Loucy (cell line): ENCODE data around the gene SLC5A4.

Experiments used
- H2AFZ ChIP-seq: fragments of 200-600 bp; sonication (generic); 2 replicates; pipeline ENCODE4 v1.6.0; 2016; ENCODE audit warnings: antibody characterized with exemption, mild to moderate bottlenecking, low read length, moderate library complexity
- H3F3A ChIP-seq: fragments of 200-600 bp; 2 replicates; pipeline ENCODE4 v1.6.0; 2016; ENCODE audit warnings: antibody characterized with exemption, low read depth, mild to moderate bottlenecking
- H3K27me3 ChIP-seq: fragments of 200-600 bp; sonication (generic); 2 replicates; pipeline ENCODE4 v1.6.1; 2014; ENCODE audit warnings: low read length, mild to moderate bottlenecking; ENCODE audit not compliant: insufficient read depth, poor library complexity, severe bottlenecking
- H3K36me3 ChIP-seq: fragments of 200-600 bp; sonication (generic); 2 replicates; pipeline ENCODE4 v1.6.1; 2016; ENCODE audit warnings: low read length; ENCODE audit not compliant: insufficient read depth
- H3K4me1 ChIP-seq: fragments of 200-600 bp; sonication (generic); 2 replicates; pipeline ENCODE4 v1.5.1; 2014; ENCODE audit warnings: low read length, mild to moderate bottlenecking; ENCODE audit not compliant: insufficient read depth, poor library complexity, severe bottlenecking
- H3K4me2 ChIP-seq: fragments of 200-600 bp; sonication (generic); 2 replicates; pipeline ENCODE4 v1.6.0; 2014; ENCODE audit warnings: antibody characterized with exemption, low read length, low read depth, mild to moderate bottlenecking; ENCODE audit not compliant: poor library complexity, severe bottlenecking
- H3K4me3 ChIP-seq: fragments of 200-600 bp; sonication (generic); 2 replicates; pipeline ENCODE4 v1.5.1; 2014; ENCODE audit warnings: low read length, mild to moderate bottlenecking, mixed read lengths; ENCODE audit not compliant: poor library complexity, severe bottlenecking
- H3K79me2 ChIP-seq: fragments of 200-600 bp; sonication (generic); 2 replicates; pipeline ENCODE4 v1.6.1; 2014; ENCODE audit warnings: low read length; ENCODE audit not compliant: insufficient read depth
- H3K9ac ChIP-seq: fragments of 200-600 bp; sonication (generic); 2 replicates; pipeline ENCODE4 v1.6.0; 2014; ENCODE audit warnings: mild to moderate bottlenecking, low read depth, low read length, moderate library complexity; ENCODE audit not compliant: poor library complexity, severe bottlenecking
- H3K9me2 ChIP-seq: fragments of 200-600 bp; sonication (generic); replicated peaks from 2 replicates; pipeline ENCODE4 v1.6.1; 2016; ENCODE audit warnings: low read depth, low read length, mixed read lengths
- H3K9me3 ChIP-seq: fragments of 200-600 bp; sonication (generic); 2 replicates; pipeline ENCODE4 v1.6.1; 2014; ENCODE audit warnings: mild to moderate bottlenecking, antibody characterized with exemption, low read length, low read depth; ENCODE audit not compliant: insufficient read depth
- H4K20me1 ChIP-seq: fragments of 200-600 bp; sonication (generic); 2 replicates; pipeline ENCODE4 v1.6.0; 2014; ENCODE audit warnings: antibody characterized with exemption, low read length, mild to moderate bottlenecking; ENCODE audit not compliant: insufficient read depth, poor library complexity, severe bottlenecking
- EZH2phosphoT487 ChIP-seq: fragments of 200-600 bp; IDR thresholded peaks from 2 replicates; pipeline ENCODE4 v1.6.1; 2018; ENCODE audit warnings: antibody characterized with exemption, mild to moderate bottlenecking, moderate library complexity, borderline replicate concordance
- TF ChIP-seq, protein P1 (sequence below): fragments of 200-600 bp; sonication (generic); conservative IDR thresholded peaks from 2 replicates; pipeline ENCODE4 v1.5.1; 2014; ENCODE audit warnings: mild to moderate bottlenecking, antibody characterized with exemption, low read length

SLC5A4 gene

GRCh38 chr22:32236970-32237369 lies 18.2 kb downstream of the SLC5A4 start:
- Histone ChIP-seq H3K9ac (no peak overlapping the region), H3F3A (no peaks in the 10 kb centered on the region), H3K4me3 (no peak overlapping the region), H3K4me1 (no peaks in the 10 kb centered on the region), H3K4me2 (no peak overlapping the region), H2AFZ (no peak overlapping the region), H3K27me3 (no peaks in the 10 kb centered on the region), H3K9me2 (no peaks in the 10 kb centered on the region), H3K9me3 (no peaks in the 10 kb centered on the region), H4K20me1 (no peaks in the 10 kb centered on the region), H3K36me3 (no peaks in the 10 kb centered on the region), H3K79me2 (no peaks in the 10 kb centered on the region)
- TF ChIP-seq EZH2phosphoT487, result no peak
- TF ChIP-seq, protein P1, sequence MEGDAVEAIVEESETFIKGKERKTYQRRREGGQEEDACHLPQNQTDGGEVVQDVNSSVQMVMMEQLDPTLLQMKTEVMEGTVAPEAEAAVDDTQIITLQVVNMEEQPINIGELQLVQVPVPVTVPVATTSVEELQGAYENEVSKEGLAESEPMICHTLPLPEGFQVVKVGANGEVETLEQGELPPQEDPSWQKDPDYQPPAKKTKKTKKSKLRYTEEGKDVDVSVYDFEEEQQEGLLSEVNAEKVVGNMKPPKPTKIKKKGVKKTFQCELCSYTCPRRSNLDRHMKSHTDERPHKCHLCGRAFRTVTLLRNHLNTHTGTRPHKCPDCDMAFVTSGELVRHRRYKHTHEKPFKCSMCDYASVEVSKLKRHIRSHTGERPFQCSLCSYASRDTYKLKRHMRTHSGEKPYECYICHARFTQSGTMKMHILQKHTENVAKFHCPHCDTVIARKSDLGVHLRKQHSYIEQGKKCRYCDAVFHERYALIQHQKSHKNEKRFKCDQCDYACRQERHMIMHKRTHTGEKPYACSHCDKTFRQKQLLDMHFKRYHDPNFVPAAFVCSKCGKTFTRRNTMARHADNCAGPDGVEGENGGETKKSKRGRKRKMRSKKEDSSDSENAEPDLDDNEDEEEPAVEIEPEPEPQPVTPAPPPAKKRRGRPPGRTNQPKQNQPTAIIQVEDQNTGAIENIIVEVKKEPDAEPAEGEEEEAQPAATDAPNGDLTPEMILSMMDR, result no peak

GRCh38 chr22:32233091-32233490 lies 22.1 kb downstream of the SLC5A4 start:
- Histone ChIP-seq H2AFZ (no peak overlapping the region), H3K4me1 (no peaks in the 10 kb centered on the region), H4K20me1 (no peaks in the 10 kb centered on the region), H3F3A (no peaks in the 10 kb centered on the region), H3K4me2 (no peak overlapping the region), H3K9ac (no peak overlapping the region), H3K4me3 (no peak overlapping the region), H3K9me2 (no peaks in the 10 kb centered on the region), H3K9me3 (no peaks in the 10 kb centered on the region), H3K36me3 (no peaks in the 10 kb centered on the region), H3K27me3 (no peaks in the 10 kb centered on the region), H3K79me2 (no peaks in the 10 kb centered on the region)
- TF ChIP-seq, protein P1, result no peak
- TF ChIP-seq EZH2phosphoT487, result no peak

- H3K79me2 ChIP-seq, result no peaks in the 10 kb centered on the region
- no peak overlapping the region for H2AFZ ChIP-seq
- no peaks in the 10 kb centered on the region for H3K4me1 ChIP-seq
- H3K9me2 ChIP-seq, result no peaks in the 10 kb centered on the region
- no peak overlapping the region for H3K4me3 ChIP-seq
- H3K4me2 ChIP-seq, result no peak overlapping the region
- no peaks in the 10 kb centered on the region for H3F3A ChIP-seq
- no peaks in the 10 kb centered on the region for H3K9me3 ChIP-seq
- no peaks in the 10 kb centered on the region for H3K27me3 ChIP-seq
- H3K9ac ChIP-seq, result no peak overlapping the region
- H4K20me1 ChIP-seq, result no peaks in the 10 kb centered on the region
- no peak for TF ChIP-seq EZH2phosphoT487
- TF ChIP-seq, protein P1, result no peak
- H3K36me3 ChIP-seq, result no peaks in the 10 kb centered on the region
Measured at GRCh38 chr22:32232191-32232830, 22.8 kb downstream of the SLC5A4 start.
